ENCODE data around the gene EHD2. TPM values are rescaled to one million over a fixed set of nuclear protein-coding genes. Genes with fewer than 3 reads are reported as not detected.

Gene EHD2
- total and polyA plus RNA-seq, 9 donors: 28.0 to 162 (median 102) TPM

DNA sequence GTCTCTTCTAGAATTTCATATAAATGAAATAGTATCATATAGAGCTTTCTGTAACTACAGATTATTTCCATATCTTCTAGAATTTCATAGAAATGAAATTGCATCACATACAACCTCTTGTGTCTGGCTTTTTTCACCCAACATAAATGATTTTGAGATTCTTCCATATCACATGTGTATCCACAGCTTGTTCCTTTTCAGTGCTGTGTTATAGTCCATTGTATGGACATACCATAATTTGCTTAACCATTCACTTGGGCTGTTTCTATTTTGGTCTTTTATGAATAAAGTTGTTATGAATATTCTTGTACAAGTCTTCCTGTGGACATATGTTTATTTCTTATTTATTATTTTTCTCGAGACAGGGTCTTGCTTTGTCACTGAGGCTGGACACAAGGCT is 79.4 kb downstream of the EHD2 start:
- no peaks in the 10 kb centered on the region for H3K27me3 ChIP-seq
- no peaks in the 10 kb centered on the region for H3K4me1 ChIP-seq (ENCODE audit: insufficient read depth)
- TF ChIP-seq POLR2A (IDR thresholded peaks at IDR 0.05): no peak
- TF ChIP-seq, protein P1, sequence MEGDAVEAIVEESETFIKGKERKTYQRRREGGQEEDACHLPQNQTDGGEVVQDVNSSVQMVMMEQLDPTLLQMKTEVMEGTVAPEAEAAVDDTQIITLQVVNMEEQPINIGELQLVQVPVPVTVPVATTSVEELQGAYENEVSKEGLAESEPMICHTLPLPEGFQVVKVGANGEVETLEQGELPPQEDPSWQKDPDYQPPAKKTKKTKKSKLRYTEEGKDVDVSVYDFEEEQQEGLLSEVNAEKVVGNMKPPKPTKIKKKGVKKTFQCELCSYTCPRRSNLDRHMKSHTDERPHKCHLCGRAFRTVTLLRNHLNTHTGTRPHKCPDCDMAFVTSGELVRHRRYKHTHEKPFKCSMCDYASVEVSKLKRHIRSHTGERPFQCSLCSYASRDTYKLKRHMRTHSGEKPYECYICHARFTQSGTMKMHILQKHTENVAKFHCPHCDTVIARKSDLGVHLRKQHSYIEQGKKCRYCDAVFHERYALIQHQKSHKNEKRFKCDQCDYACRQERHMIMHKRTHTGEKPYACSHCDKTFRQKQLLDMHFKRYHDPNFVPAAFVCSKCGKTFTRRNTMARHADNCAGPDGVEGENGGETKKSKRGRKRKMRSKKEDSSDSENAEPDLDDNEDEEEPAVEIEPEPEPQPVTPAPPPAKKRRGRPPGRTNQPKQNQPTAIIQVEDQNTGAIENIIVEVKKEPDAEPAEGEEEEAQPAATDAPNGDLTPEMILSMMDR (IDR thresholded peaks at IDR 0.05): no peak
- no peak for TF ChIP-seq EP300 (IDR thresholded peaks at IDR 0.05)
- no peak overlapping the region for H3K27ac ChIP-seq
- H3K36me3 ChIP-seq: no peaks in the 10 kb centered on the region
- H3K4me3 ChIP-seq: no peak overlapping the region
- DNase-seq: no peak
- no peaks in the 10 kb centered on the region for H3K9me3 ChIP-seq
- WGBS, 3 donors: 96 to 100% (median 100%) methylated on average over 1 of the region's 1 CpG
- intact Hi-C loops (cut with DNase I): loop anchor here in 1 of 4 donors (10.0 kb wide), 1 partner anchor 98 kb away; no protein-coding TSS in a partner anchor

Small RNA genes within 50 kb of the gene (small RNA-seq; reads per million reads assigned to genes)
- not detected for gene SNORD23

Other genes with a start within 250 kb of the EHD2 start
- gene SLC8A2, start 241.5 kb upstream of the EHD2 start, total RNA-seq: 1 to 10 TPM in 1 of 7 donors, under 1 TPM in 3, not detected in 3; 0.07 to 1.3 (median 0.39) TPM
- under 1 TPM; 0.08 to 0.60 TPM for gene SLC8A2, start 241.5 kb upstream of the EHD2 start, polyA plus RNA-seq
- 1 to 10 TPM; 2.8 to 5.5 (median 4.4) TPM for gene KPTN, start 229.2 kb upstream of the EHD2 start, total RNA-seq
- 1 to 10 TPM; 4.4 to 5.4 TPM for gene KPTN, start 229.2 kb upstream of the EHD2 start, polyA plus RNA-seq
- 100 to 1,000 TPM in 2 of 7 donors, 10 to 100 TPM in 5; 76.5 to 101 (median 95.1) TPM for gene NAPA, start 198.4 kb upstream of the EHD2 start, total RNA-seq
- gene NAPA, start 198.4 kb upstream of the EHD2 start, polyA plus RNA-seq: 10 to 100 TPM; 59.4 to 74.5 TPM
- 1 to 10 TPM in 5 of 7 donors, under 1 TPM in 2; 0.62 to 2.5 (median 1.5) TPM for gene ZNF541, start 140.3 kb upstream of the EHD2 start, total RNA-seq
- gene ZNF541, start 140.3 kb upstream of the EHD2 start, polyA plus RNA-seq: 1 to 10 TPM in 1 of 2 donors, under 1 TPM in 1; 0.97 to 1.8 TPM
- gene BICRA, start 104.3 kb upstream of the EHD2 start, total RNA-seq: 10 to 100 TPM in 5 of 7 donors, 1 to 10 TPM in 2; 3.7 to 21.7 (median 13.1) TPM
- 10 to 100 TPM in 1 of 2 donors, 1 to 10 TPM in 1; 8.1 to 10.1 TPM for gene BICRA, start 104.3 kb upstream of the EHD2 start, polyA plus RNA-seq
- gene NOP53, start 32.1 kb downstream of the EHD2 start, total RNA-seq: 100 to 1,000 TPM; 645 to 985 (median 727) TPM
- gene NOP53, start 32.1 kb downstream of the EHD2 start, polyA plus RNA-seq: 1,000 to 10,000 TPM in 1 of 2 donors, 100 to 1,000 TPM in 1; 591 to 1,198 TPM
- gene SELENOW, start 65.3 kb downstream of the EHD2 start, total RNA-seq: 100 to 1,000 TPM; 169 to 412 (median 211) TPM
- gene SELENOW, start 65.3 kb downstream of the EHD2 start, polyA plus RNA-seq: 100 to 1,000 TPM; 257 to 330 TPM
- not detected for gene TPRX1, start 91.1 kb downstream of the EHD2 start, total RNA-seq
- gene TPRX1, start 91.1 kb downstream of the EHD2 start, polyA plus RNA-seq: not detected
- gene CRX, start 108.5 kb downstream of the EHD2 start, total RNA-seq: not detected
- gene CRX, start 108.5 kb downstream of the EHD2 start, polyA plus RNA-seq: not detected
- not detected for gene TPRX2, start 145.8 kb downstream of the EHD2 start, total RNA-seq
- gene TPRX2, start 145.8 kb downstream of the EHD2 start, polyA plus RNA-seq: not detected
- gene SULT2A1, start 172.9 kb downstream of the EHD2 start, total RNA-seq: 1 to 10 TPM in 1 of 7 donors, under 1 TPM in 3, not detected in 3; 0.12 to 1.3 (median 0.32) TPM
- gene SULT2A1, start 172.9 kb downstream of the EHD2 start, polyA plus RNA-seq: 1 to 10 TPM in 1 of 2 donors, under 1 TPM in 1; 0.29 to 2.5 TPM

Data from ovary (tissue), 9 donors.